BE2C (cell line): ENCODE results near the gene SLC39A13.

ENCODE experiments used
- DNase-seq: peaks from one replicate; pipeline ENCODE4 v3.0.0-alpha.2; 2020
- H3K27me3 ChIP-seq: fragments of 250-450 bp; sonication (Bioruptor Pico); 2 replicates; pipeline ENCODE4 v1.5.1; 2020; ENCODE audit warnings: mild to moderate bottlenecking
- H3K36me3 ChIP-seq: fragments of 250-450 bp; sonication (Bioruptor Pico); 2 replicates; pipeline ENCODE4 v1.5.1; 2020; ENCODE audit warnings: mild to moderate bottlenecking
- H3K4me1 ChIP-seq: fragments of 250-450 bp; sonication (Bioruptor Pico); 2 replicates; pipeline ENCODE4 v1.5.1; 2020
- H3K4me3 ChIP-seq: 2 replicates; pipeline ENCODE4 v1.5.1; 2011; ENCODE audit warnings: low read depth, low read length
- H3K9me3 ChIP-seq: fragments of 250-450 bp; sonication (Bioruptor Pico); 2 replicates; pipeline ENCODE4 v1.5.1; 2020
- TF ChIP-seq, protein P1 (sequence below): IDR thresholded peaks from 2 replicates; pipeline ENCODE4 v1.5.1; 2012; ENCODE audit warnings: mild to moderate bottlenecking, low read depth, low read length

The SLC39A13 gene

DNA sequence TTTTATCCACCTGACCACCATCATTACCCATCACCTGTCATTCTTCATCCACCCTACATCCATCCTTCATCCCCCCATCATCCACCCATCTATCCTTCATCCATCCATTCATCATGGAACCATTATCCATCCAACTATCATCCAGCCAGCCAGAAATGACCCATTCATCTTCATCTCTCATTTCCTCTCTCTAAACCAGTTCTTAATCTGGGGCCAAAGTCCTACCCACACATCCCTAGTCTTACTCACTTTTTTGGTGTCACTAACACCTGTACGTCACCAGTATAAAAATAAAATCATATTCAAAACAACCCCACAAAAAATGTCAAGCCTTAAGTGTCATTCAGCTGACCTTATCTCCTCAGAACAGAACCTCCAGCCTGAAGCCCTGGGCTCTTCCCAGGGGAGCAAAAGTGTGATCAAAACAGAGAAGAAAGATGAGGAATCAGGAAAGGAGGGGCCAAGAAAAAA is 42.3 kb upstream of the SLC39A13 start:
- DNase-seq = no peak
- no peaks in the 10 kb centered on the region for H3K36me3 ChIP-seq
- no peaks in the 10 kb centered on the region for H3K27me3 ChIP-seq
- H3K9me3 ChIP-seq = no peaks in the 10 kb centered on the region
- H3K4me3 ChIP-seq = no peak overlapping the region
- TF ChIP-seq, protein P1, sequence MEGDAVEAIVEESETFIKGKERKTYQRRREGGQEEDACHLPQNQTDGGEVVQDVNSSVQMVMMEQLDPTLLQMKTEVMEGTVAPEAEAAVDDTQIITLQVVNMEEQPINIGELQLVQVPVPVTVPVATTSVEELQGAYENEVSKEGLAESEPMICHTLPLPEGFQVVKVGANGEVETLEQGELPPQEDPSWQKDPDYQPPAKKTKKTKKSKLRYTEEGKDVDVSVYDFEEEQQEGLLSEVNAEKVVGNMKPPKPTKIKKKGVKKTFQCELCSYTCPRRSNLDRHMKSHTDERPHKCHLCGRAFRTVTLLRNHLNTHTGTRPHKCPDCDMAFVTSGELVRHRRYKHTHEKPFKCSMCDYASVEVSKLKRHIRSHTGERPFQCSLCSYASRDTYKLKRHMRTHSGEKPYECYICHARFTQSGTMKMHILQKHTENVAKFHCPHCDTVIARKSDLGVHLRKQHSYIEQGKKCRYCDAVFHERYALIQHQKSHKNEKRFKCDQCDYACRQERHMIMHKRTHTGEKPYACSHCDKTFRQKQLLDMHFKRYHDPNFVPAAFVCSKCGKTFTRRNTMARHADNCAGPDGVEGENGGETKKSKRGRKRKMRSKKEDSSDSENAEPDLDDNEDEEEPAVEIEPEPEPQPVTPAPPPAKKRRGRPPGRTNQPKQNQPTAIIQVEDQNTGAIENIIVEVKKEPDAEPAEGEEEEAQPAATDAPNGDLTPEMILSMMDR = no peak
- no peaks in the 10 kb centered on the region for H3K4me1 ChIP-seq

DNA sequence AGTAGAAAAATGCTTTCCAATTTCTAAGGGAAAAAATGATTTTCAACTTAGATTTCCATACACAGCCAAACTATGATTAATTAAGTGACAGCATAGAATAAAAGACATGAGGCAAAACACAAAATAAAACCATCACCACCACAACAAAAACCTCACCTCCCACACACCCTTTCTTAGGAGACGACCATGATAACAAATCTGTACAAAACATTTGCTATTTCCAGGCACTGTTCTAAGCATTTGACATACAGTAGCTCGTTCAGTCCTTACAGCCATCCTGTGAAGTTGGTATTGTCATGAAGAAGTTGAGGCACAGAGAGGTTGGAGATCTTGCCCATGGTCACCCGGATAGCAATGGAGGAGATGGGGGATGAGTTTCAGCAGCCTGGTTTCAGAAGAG is 38.7 kb upstream of the SLC39A13 start:
- H3K27me3 ChIP-seq = no peaks in the 10 kb centered on the region
- no peak overlapping the region for H3K4me3 ChIP-seq
- TF ChIP-seq, protein P1 = no peak
- no peaks in the 10 kb centered on the region for H3K36me3 ChIP-seq
- H3K4me1 ChIP-seq = no peaks in the 10 kb centered on the region
- DNase-seq = no peak
- H3K9me3 ChIP-seq = no peaks in the 10 kb centered on the region

DNA sequence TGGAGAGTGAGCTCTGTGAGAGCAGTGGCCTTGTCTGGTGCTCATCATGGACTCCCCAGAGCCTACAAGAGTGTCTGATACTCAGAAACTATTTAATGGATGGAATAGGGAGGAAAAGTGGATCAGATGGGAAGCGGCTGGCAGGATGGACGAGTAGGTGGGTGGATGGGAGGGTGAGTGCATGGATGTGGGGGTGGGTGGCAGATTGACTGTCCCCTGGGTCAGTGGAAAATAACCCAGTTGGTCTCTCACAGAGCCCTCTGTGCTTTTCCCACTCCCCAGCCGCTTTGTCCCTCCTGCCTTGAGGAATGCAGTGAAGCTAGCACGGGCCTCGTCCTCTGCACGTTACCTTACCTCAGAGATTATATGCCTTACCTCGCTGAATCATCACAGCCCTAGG is 36.0 kb upstream of the SLC39A13 start:
- H3K4me3 ChIP-seq = no peak overlapping the region
- H3K36me3 ChIP-seq = no peaks in the 10 kb centered on the region
- no peak for DNase-seq
- H3K4me1 ChIP-seq = no peaks in the 10 kb centered on the region
- TF ChIP-seq, protein P1 = no peak
- H3K27me3 ChIP-seq = no peaks in the 10 kb centered on the region
- H3K9me3 ChIP-seq = no peaks in the 10 kb centered on the region

DNA sequence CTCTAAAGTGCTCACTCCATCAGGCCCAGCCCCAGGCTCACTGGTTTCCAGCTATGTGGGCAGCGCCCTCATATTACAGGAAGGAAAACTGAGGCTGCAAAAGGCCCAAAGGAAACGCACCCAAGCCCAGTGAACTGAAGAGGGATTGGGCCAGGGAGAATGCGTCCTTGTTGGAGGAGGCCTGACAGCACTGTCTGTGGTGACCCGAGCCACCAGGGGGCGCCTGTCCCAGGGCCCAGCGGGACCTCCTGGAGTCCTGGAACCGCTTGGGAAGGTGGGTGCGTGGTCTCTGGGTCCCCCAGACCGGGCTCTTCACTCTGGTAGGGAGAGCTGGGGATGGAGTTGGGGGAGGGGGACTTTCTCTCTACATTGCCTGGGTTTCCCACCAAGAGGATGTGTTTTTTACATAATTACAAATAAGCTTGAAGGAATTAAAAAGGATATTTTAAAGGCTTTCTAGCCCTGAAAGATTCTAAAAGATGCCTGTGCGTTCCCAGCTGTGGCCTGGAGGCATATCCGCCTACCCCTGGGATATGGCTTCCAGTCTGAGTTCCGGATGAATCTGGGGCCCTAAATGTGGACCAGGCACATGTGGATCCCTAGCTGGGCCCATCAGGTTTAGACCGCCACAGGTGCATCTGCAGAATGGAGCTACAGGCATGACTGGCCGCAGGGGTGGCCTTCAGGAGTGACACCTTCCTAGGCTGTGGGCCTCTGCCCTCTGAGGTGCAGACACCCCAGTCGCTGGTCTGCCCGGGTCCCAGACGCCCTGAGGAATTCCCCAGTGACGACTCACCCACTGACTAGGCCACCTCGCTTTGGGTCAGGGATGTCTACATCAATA is 34.3 kb upstream of the SLC39A13 start:
- H3K4me3 ChIP-seq = no peak overlapping the region

DNA sequence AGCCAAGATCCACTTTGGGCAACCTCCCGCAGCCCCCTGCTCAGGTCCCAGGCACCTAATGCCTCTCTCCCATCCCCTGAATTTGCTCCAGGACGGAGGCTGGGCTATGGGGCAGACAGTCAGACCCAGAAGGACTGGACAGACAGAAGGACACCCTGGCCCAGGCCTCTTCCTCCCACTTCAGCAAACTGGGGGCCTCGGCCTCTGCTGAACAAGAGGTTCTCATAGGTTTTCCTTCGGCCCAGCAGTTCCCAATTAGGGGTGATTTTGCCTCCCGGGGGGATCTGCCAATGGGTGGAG is 33.7 kb upstream of the SLC39A13 start:
- no peak for DNase-seq
- TF ChIP-seq, protein P1 = no peak
- Histone ChIP-seq H3K9me3 (no peaks in the 10 kb centered on the region), H3K4me3 (no peak overlapping the region), H3K4me1 (no peaks in the 10 kb centered on the region), H3K36me3 (no peaks in the 10 kb centered on the region), H3K27me3 (no peaks in the 10 kb centered on the region)

More for the DNA sequence above, 34.3 kb upstream of the SLC39A13 start:
- peak; percentile 84 for DNase-seq
- Histone ChIP-seq H3K4me1 (no peaks in the 10 kb centered on the region), H3K36me3 (no peaks in the 10 kb centered on the region), H3K9me3 (no peaks in the 10 kb centered on the region), H3K27me3 (no peaks in the 10 kb centered on the region)
- TF ChIP-seq, protein P1 = peak; percentile 81

DNA sequence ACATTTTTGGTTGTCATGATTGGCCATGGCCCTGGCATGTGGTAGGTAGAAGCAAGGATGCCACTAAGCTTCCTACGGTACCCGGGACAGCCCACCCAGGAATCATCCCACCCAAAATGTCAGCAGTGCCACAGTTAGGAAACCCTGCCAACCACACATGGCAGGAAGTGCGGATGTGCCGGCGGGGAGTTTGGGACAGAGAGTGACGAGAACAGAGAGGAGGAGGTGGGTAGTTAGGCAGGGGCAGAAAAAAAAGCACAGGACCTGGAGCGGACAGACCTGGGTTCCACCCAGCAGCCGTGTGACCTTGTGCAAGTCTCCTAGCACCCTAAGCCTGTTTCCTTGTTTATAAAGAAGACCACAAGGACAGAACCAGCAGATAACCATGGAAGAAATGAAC is 33.4 kb upstream of the SLC39A13 start:
- no peak overlapping the region for H3K4me3 ChIP-seq
- no peaks in the 10 kb centered on the region for H3K27me3 ChIP-seq
- no peaks in the 10 kb centered on the region for H3K9me3 ChIP-seq
- TF ChIP-seq, protein P1 = no peak
- no peak for DNase-seq
- H3K4me1 ChIP-seq = no peaks in the 10 kb centered on the region
- no peaks in the 10 kb centered on the region for H3K36me3 ChIP-seq
